PC-3 (cell line): Measurements from ENCODE around the gene INAFM2.

ENCODE experiments used
- EZH2 ChIP-seq: fragments of 300-600 bp; sonication (generic); IDR thresholded peaks from one replicate; pipeline ENCODE4 v1.6.1; 2017; ENCODE audit warnings: antibody characterized with exemption, mild to moderate bottlenecking, low read length; ENCODE audit not compliant: unreplicated experiment
- EZH2phosphoT487 ChIP-seq: fragments of 300-600 bp; sonication (generic); IDR thresholded peaks from 2 replicates; pipeline ENCODE4 v1.6.1; 2018; ENCODE audit warnings: mild to moderate bottlenecking, antibody characterized with exemption, low read length, borderline replicate concordance
- TF ChIP-seq, protein P1 (sequence below): fragments of 300-600 bp; sonication (generic); conservative IDR thresholded peaks from 2 replicates; pipeline ENCODE4 v1.5.1; 2017; ENCODE audit warnings: antibody characterized with exemption, low read depth, mild to moderate bottlenecking, low read length

DNA sequence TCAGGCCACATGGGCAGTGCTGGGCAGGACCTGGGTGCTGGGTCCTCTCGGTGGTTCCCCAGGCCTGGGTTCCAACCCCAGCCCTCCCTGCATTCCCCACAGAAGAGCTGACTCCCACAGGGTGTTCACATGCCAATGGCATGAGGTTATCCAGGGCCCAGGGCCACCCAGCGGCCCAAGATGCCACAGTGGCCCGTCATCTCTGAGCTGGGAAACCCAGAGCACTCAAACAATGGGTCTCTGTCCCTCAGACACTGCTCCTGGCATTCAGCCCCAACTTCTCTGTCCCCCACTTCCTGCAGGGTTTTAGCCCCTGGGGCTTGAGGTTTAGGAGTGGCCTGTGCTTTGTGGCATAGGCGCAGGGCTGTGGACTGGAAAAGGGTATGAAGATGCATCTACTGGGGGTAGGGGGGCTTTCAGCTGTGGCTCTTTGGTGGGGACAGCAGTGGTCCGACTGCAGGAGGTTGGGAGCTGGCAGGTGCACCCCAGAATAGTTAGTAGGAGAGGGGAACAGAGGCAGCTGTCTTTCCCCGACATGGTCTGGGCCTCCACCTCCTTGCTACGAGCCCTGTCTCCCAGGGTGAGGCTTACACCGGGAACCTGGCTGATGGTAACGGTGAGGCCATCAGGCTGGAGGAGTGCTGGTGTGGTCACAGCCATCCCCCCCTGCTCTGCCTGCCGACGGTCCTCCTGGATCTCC, 15.6 kb downstream of the INAFM2 start:
- TF ChIP-seq, protein P1, sequence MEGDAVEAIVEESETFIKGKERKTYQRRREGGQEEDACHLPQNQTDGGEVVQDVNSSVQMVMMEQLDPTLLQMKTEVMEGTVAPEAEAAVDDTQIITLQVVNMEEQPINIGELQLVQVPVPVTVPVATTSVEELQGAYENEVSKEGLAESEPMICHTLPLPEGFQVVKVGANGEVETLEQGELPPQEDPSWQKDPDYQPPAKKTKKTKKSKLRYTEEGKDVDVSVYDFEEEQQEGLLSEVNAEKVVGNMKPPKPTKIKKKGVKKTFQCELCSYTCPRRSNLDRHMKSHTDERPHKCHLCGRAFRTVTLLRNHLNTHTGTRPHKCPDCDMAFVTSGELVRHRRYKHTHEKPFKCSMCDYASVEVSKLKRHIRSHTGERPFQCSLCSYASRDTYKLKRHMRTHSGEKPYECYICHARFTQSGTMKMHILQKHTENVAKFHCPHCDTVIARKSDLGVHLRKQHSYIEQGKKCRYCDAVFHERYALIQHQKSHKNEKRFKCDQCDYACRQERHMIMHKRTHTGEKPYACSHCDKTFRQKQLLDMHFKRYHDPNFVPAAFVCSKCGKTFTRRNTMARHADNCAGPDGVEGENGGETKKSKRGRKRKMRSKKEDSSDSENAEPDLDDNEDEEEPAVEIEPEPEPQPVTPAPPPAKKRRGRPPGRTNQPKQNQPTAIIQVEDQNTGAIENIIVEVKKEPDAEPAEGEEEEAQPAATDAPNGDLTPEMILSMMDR, result no peak
- TF ChIP-seq EZH2 (no peak), EZH2phosphoT487 (no peak)
